Superior temporal gyrus (tissue), 1 donor: Measurements from ENCODE around the gene GRSF1.
"Not testable (repeated sequence)": the region's sequence is repeated elsewhere in the genome, so short reads cannot be mapped to it uniquely, and the experiment has no call there.

Source experiments
- DNase-seq: peaks from one replicate; pipeline ENCODE4 v3.0.0-alpha.2; 2016; ENCODE audit errors: extremely low spot score

Gene GRSF1, protein sequence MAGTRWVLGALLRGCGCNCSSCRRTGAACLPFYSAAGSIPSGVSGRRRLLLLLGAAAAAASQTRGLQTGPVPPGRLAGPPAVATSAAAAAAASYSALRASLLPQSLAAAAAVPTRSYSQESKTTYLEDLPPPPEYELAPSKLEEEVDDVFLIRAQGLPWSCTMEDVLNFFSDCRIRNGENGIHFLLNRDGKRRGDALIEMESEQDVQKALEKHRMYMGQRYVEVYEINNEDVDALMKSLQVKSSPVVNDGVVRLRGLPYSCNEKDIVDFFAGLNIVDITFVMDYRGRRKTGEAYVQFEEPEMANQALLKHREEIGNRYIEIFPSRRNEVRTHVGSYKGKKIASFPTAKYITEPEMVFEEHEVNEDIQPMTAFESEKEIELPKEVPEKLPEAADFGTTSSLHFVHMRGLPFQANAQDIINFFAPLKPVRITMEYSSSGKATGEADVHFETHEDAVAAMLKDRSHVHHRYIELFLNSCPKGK

GRCh38 chr4:70839589-70840093 is at the start of gene GRSF1:
Gene GRSF1 (minus strand): TSS chr4:70839890. CDS start chr4:70839827, 63 bp downstream.
- peak; percentile 82 for DNase-seq

GRCh38 chr4:70885174-70885573 is 45.5 kb upstream of the GRSF1 start:
- no peak for DNase-seq

GRCh38 chr4:70880739-70881138 is 41.0 kb upstream of the GRSF1 start:
- DNase-seq = no peak

DNA sequence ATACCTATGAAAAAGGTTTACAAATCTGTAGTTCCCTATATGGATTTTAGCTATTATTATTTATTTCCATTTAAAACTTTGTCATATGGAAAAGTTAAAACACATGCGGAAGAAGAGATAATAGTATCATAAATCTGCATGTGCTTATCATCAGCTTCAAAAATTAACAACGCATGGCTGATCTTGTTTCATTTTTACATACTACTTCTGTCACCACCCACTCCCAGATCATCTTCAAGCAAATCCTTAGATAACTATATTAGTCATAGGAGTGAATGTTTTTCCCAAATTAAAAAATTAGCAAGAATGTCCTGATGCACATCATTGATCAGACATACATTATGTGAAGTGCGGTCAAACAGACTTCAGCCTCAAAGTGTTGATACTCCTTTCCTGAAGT is 37.9 kb upstream of the GRSF1 start:
- DNase-seq = no peak

DNA sequence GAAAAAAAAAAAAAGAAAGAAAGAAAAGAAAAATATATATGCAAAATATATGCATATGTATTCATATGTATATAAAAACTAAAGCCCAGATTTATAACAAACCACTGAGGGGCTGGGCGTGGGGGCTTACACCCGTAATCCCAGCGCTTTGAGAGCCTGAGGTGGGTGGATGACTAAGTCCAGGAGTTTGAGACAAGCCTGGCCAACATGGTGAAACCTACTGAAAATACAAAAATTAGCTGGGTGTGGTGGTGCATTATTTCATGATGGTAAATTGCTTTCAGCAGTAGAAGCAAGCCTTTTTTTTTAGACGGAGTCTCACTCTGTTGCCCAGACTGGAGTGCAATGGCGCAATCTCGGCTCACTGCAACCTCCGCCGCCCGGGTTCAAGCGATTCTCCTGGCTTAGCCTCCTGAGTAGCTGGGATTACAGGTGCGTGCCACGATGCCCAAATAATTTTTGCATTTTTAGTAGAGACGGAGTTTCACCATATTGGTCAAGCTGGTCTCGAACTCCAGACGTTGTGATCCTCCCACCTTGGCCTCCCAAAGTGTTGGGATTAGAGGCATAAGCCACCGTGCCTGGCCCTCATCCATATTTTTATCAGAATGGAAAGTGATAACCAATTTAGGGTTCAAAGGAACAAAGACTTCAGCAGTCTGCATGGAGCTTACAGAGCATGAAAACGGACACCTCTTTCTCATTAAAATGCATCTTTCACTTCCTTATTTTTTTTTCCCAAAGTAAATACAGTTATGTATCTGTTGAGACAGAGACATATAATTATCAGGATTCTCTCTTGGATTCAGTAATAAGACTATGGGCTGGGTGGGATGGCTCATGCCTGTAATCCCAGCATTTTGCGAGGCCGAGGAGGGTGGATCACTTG is 34.8 kb upstream of the GRSF1 start:
- DNase-seq = no peak

DNA sequence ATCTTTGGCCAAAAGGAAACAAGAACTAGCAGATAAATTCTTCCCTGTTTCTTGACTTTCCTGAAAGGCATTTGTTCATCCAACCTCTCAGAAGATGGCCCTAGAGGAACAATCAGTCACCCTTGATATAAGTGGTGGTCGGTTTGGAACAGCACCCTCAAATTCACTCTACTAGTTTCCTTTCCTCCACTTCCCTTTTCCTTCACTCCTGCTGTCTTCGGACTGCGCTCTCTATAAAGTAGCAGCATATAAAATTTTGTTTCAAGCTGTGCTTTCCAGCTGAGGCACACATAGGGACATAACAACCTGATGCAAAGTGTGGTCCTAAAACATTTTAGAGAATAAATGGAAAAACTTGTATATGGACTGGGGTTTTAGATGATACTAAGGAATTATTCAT is 33.5 kb upstream of the GRSF1 start:
- no peak for DNase-seq

DNA sequence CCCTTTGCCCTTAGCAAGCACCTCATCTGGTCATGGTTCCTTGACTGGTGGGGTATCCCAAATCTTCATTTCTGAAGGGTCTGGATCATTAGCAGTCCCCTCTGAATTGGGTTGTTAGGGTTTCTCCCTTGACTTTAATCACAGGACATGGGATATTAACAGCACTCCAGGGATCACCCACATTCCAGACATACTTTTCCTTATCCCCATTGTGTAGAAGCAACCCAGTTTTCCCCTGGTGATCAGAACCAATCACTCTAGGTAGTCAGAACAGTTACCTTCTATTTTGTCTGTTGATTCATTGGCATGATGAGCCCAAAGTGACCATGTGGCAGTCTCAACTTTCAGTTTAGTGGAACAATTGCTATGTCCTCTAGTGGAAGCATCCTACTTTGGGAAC is 29.1 kb upstream of the GRSF1 start:
- no peak for DNase-seq

DNA sequence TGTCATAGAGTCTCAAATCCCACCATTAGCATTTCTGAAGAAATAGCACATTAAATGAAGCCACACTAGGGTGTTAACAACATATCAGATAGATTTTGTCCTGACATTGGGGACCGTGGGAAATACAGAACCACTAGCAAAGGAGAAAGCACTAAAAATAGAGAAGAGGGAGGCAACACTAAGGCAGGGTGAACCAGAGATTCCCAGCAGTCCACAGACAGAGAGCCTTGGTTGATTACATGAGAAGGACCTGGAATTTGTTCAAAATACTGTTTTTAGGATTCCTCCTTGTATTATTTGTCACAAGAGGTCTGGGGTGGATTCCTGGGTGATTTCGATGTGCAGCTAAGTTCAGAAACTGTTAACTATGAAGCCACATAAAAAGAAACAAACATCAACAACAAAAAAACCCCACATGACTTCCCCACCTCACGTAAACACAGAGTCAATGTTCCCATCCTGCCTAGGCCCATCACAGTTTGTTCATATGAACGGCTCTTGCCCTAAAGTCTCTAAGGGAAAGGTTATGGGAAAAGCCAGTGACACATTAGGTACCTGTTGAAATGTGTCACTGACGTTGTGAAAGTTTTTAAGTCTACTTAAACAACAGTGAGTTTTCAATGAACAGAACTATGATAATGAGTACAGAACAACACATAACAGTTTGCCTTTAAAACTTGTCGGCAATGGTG is 23.6 kb upstream of the GRSF1 start:
- no peak for DNase-seq

DNA sequence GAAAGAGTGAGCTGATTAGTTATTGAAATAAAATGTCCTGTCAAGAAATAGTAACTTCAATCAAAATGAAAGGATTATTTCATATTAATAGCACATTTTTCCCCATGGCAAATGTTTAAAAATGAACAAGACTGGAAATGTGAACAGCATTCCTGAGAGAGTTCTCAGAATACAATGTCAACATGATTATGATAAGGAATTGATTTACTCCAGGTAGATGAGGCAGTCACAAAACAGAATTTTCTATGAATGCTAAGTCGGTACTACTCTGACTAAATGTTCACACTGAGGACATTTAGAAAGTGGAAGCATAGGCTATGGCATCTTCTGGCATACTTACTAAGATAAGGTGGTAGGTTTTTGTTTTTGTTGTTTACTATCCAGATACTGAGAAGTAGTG is 19.4 kb upstream of the GRSF1 start:
- DNase-seq = no peak

DNA sequence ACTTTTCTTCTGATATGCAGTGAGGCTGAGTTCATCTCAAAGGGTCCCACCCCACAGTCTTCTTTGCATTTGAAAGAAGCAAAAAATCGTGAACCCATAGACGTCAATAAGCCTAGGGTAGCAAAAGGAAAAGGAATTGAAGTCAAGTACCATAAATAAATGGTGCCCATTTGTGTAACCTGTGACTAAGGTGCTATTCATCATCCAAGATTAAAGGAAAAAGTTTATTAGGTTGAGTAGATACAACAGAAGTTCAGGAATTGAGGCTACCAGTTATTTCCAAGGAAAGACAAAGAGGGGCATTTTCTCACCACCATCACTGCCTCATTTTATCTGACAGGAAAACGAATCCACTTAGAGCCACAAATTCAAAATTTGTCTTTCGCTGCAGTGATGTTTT is 18.8 kb upstream of the GRSF1 start:
- no peak for DNase-seq

GRCh38 chr4:70855464-70855863 is 15.8 kb upstream of the GRSF1 start:
- DNase-seq = no peak

DNA sequence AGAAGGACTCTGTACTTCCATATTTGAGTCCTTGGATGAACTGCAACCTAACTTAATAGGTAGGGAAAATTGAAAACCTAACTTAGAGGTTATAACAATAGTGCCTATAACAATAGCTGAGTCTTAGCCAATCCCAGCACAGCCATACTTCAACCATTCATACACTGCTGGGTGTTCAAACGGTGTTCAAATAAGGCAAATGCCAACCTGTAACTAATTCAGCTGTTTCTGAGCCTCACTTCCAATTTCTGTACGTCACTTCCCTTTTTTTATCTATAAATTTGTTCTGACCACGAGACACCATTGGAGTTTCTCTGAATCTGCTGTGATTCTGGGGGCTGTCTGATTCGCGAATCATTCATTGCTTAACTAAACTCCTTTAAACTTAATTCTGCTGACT is 9.6 kb upstream of the GRSF1 start:
- no peak for DNase-seq

DNA sequence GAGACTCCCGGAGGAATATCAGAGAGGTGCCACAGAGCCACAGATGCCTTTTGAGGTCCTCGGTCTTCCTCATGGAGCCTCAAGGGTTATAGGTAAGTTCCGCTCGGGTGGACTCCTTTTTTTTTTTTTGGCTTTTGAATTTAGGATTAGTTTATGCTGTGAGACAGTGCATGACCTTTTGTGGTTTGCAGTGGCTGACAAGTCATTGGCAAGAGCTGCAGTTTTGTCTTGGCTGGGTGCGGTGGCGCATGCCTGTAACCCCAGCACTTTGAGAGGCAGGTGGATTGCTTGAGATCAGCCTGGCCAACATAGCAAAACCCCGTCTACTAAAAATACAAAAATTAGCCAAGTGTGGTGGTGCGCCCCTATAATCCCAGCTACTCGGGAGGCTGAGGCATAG is 4.5 kb upstream of the GRSF1 start:
- no peak for DNase-seq

DNA sequence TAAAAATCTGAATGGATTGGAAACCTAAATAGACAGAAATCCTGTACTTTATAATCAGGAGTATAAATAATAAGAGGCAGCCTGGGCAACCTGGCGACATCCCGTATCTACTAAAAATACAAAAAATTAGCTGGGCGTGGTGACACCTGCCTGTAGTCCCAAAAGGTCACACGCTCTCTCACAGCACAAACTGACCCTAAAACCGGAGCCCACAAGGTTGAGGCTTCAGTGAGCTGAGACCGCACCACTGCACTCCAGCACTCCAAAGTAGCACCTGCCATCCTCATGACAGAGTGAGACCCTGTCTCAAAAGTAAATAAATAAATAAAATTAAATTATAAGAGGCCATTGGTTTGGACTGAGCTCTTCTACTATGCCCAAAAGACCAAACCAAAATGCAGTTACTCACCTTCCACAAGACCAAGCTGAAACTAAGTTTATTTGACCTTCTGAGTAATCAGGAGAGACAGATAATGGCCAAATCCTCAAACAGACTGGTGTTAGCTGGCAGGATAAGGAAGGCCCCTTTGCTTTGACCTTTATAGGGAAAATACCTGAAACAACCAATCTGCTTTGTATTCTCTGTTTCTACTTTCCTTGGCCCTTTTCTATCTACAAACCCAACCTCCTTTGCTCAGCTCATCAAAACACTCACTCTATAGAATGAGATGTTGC is 3.2 kb upstream of the GRSF1 start:
- no peak for DNase-seq

DNA sequence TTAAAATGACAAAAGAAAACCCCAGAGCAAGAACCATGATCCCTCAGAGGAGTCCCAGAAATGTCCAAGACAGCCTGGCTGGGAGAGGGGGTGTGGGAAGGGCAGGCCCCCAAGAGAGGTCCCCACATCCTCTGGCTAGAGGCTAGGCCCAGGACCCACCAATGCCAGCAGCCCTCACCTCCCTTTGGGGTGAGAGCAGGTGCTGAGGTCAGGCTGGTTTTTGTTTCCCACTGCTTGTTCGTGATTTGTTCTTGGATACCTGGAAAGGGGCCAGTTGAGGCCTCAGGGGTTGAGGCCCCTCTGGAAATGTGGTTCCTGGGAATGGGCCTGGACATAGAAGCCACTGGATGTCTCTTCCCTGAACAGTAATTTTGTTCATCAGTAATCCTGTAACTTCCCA is 2.3 kb upstream of the GRSF1 start:
- DNase-seq = no peak

DNA sequence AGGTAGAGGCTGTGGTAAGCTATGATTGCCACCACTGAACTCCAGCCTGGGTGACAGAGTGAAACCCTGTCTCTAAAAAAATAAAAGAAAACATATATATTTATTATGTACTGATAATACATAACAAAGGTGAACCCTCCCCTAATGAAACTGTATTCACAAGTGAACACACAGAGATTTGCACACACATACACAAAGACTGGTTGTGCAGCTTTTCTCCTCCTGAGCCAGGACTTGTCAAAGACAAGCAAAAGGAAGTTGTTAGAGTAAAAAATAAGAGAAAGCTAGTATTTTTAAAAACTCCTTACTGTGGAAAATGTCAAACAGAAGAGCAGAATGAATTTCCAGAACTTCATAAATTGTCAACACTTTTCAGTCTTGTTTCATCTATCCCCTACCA is 1.5 kb upstream of the GRSF1 start:
- DNase-seq = no peak

GRCh38 chr4:70840631-70841030 is 941 bp upstream of the GRSF1 start:
- not testable (repeated sequence) for DNase-seq

GRCh38 chr4:70840137-70840536 is 447 bp upstream of the GRSF1 start:
- DNase-seq = not testable (repeated sequence)

- DNase-seq = peak; percentile 37
These were observed 763 bp downstream of the GRSF1 start for GRCh38 chr4:70838666-70839588.

DNA sequence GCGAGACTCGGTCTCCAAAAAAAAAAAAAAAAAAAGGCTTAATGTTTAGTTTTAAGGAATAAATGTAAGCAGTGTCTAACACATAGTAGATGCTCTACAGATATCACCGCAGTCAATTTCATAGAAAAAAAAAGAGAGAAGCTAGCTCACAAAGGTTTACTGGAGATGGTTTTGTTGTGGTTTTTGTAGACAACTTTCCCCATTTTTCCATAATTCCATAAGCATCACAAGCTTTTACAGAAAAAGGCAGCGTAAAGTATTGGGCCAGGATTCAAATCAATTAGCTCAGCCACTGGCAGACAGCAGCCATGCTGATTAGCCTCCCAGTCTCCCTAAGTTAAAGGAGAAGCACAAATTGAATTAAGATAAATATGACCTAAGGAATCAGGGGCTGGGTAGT is 1.5 kb downstream of the GRSF1 start:
- no peak for DNase-seq
